HUDEP-2 (cell line): Measurements from ENCODE around the gene TCFL5.

ENCODE experiments used
- DNase-seq, 76 experiments: peaks; one replicate each; lab custom pipeline; 2025; ENCODE audit not compliant: unreplicated experiment in 76 of 76; lab: John Stamatoyannopoulos, UW

TCFL5 gene

GRCh38 chr20:62814060-62814708 lies 47.4 kb downstream of the TCFL5 start:
- DNase-seq = no peak

- DNase-seq = no peak
Observed at GRCh38 chr20:62813588-62813987, 48.0 kb downstream of the TCFL5 start.

GRCh38 chr20:62812907-62813200 lies 48.8 kb downstream of the TCFL5 start:
- DNase-seq = no peak

DNA sequence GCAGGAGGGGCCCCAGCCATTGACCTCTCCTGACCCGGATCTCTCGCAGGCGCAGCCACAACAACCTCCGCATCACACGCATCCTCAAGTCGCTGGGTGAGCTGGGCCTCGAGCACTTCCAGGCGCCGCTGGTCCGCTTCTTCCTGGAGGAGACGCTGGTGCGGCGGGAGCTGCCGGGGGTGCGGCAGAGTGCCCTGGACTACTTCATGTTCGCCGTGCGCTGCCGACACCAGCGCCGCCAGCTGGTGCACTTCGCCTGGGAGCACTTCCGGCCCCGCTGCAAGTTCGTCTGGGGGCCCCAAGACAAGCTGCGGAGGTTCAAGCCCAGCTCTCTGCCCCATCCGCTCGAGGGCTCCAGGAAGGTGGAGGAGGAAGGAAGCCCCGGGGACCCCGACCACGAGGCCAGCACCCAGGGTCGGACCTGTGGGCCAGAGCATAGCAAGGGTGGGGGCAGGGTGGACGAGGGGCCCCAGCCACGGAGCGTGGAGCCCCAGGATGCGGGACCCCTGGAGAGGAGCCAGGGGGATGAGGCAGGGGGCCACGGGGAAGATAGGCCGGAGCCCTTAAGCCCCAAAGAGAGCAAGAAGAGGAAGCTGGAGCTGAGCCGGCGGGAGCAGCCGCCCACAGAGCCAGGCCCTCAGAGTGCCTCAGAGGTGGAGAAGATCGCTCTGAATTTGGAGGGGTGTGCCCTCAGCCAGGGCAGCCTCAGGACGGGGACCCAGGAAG lies 49.3 kb downstream of the TCFL5 start:
- no peak for DNase-seq

DNA sequence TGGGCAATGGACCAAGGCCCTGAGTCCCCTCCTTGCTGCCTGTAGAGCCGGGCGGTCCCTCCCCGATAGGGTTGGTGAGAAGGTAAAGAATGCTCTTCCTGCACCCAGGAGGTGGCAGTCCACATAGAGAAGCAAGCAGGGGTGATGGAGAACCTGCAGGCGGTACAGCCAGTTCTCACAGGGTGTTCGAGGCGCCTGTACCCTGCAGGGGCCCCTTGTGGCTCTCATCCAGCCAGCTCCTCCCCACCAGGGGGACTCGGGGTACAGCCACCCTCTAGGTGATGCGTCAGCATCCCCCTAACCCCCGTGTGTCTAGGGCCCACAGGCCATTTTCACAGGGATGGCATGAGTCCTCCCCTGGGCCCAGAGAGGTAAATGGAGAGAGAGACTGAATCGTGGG lies 49.9 kb downstream of the TCFL5 start:
- no peak for DNase-seq

DNA sequence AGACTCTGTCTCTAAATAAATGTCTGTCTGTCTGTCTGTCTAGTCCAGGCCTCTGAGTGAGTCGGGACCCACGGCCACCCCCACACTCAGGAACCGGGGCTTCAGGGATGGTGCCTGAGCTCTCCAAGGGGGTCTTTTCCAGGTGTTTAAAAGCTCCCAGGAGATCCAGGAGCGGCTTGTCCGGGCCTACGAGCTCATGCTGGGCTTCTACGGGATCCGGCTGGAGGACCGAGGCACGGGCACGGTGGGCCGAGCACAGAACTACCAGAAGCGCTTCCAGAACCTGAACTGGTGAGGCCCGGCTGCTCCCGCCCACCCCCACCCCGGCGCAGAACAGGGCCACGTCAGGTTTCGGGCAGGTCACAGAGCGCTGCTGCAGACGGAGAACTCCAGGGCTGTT lies 50.3 kb downstream of the TCFL5 start:
- no peak for DNase-seq

DNA sequence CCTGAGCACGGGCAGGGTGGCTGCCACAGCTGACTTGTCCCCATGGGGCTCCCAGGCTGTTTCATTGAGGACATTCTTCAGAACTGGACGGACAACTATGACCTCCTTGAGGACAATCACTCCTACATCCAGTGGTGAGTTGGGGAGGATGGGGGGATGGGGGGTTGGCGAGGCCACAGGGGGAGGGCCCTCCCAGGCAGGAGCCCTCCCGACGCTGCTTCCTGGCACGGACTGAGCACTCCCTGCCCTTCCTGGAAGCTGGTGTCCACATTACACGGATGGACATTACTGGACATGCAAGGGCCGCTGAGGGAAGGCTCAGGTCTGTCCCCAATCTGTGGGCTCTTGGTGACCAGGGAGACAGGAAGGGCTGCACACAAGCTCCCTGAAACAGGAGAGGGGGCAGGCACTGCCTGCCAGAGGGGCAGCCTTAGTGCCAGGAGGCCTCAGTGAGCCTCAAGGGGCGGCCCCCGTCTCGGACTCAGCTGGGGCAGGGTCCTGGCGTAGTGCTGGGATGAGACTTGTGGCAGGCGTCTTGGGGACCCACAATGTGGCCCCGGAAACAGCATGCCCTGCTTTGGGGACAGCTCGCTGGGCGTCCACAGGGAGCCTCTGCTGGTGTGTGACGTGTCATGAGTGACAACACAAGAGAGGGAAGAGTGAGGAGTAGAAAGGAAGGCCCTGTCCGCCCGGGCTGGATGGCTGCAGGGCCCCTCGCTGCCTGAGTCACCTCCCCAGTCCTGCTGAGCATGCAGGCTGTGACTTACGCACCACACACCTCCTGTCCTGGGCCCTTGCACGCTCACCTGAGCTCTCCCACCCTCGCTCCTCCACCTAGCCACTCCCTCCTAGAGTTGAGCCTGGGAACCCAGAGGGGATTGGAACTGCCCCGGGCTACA lies 51.8 kb downstream of the TCFL5 start:
- no peak for DNase-seq

DNA sequence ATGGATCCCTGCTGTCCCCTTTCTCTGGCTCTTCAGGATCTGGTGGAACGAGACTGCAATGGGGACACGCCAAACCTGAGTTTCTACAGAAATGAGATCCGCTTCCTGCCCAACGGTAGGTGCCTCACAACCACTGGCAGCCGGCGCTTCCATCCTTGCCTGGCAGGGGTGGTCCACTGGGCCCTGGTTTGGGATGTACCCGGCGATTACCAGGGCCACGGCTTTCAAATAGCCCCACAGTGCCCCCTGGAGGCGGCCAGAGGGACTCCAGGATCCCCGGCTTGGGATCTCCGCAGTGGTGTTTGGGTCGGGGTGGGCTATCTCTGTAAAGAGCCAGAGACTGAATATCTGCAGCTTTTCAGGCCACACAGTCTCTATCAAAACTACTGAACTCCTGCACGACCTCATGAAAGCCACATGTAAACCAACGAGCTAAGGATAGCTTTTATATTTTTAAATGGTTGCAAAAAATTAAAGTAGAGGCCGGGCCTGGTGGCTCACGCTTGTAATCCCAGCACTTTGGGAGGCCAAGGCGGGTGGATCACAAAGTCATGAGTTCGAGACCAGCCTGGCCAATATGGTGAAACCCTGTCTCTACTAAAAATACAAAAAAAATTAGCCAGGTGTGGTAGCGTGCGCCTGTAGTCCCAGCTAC lies 53.3 kb downstream of the TCFL5 start:
- peak in 61 of 76 experiments; percentile 2 to 76 (median 51) for DNase-seq

DNA sequence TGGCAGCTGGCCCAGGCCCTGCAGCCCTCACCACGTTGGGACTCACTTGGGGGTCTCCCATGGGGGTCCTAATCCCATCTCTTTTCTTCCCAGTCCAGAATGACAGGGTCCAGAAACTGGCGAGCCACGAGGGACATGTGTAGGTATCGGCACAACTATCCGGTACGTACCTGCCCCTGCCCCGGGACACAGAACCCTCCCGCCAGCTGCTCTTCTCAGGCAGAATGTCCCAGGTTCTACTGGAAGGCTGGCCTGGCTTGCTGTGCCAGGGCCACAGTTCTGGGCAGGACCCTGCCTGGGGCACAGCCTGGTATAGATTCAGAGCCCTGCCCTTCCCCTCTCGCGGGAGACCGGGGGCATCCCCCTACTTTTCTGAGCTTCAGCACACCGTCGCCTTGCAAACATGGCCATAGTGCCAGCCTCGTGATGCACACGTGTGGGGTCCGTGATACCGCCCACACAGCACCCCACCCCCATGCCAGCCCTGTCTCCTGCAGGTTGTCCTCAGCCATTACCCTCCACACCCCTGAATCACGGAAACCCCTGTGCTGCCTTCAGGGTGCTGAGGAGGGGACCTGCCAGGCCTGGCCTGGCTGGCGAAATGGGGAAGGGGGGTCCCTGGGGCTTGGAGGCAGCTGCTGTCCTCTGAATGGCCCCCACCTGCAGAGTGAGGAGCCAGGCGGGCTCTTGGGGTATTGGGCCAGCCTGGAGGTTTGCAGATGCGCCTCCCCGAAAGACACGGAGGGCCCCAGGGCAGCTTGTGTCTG lies 54.0 kb downstream of the TCFL5 start:
- no peak for DNase-seq

GRCh38 chr20:62806383-62807050 lies 55.1 kb downstream of the TCFL5 start:
- DNase-seq = no peak

DNA sequence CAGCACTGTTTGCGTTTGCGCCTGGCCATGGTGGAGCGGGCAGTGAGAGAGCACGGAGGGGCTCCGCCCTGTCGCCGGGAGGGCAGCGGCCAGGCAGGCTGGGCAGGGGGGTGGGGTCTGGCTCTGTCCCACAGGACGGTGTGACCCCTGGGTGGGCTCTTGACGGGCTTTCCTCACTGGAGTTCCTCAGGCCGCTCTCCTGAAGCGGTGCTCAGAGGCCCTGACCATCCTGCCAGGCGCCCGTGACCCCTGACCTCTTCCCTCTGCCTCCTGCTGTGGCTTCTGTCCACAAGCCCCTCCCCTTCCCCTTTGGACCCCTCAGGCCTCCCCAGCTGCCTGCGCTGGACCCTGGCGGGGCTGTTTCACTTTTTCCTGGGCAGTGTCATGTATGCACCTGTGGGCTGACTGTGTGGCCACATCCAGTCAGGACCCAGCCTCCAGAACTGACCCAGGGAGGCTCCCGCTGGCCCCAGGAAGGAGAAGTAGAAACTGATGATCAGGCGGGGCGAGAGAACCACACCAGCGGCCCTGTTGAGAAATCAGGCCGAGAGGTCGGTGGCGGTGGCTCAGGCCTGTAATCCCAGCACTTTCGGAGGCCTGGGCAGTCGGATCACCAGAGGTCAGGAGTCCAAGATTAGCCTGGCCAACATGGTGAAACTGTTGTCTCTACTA lies 55.8 kb downstream of the TCFL5 start:
- no peak for DNase-seq

GRCh38 chr20:62805155-62805710 lies 56.4 kb downstream of the TCFL5 start:
- DNase-seq = peak in 1 of 76 experiments; percentile 6

- DNase-seq = peak in 34 of 76 experiments; percentile 7 to 50 (median 30)
Observed at GRCh38 chr20:62804627-62805154, 56.9 kb downstream of the TCFL5 start, which contains the start of gene OGFR. Gene OGFR, plus strand, starts transcription at chr20:62804835. Its CDS starts 25 bp downstream, at chr20:62804860.

- peak in 2 of 76 experiments; percentile 36 to 40 for DNase-seq
Observed at GRCh38 chr20:62804021-62804626, 57.5 kb downstream of the TCFL5 start.

DNA sequence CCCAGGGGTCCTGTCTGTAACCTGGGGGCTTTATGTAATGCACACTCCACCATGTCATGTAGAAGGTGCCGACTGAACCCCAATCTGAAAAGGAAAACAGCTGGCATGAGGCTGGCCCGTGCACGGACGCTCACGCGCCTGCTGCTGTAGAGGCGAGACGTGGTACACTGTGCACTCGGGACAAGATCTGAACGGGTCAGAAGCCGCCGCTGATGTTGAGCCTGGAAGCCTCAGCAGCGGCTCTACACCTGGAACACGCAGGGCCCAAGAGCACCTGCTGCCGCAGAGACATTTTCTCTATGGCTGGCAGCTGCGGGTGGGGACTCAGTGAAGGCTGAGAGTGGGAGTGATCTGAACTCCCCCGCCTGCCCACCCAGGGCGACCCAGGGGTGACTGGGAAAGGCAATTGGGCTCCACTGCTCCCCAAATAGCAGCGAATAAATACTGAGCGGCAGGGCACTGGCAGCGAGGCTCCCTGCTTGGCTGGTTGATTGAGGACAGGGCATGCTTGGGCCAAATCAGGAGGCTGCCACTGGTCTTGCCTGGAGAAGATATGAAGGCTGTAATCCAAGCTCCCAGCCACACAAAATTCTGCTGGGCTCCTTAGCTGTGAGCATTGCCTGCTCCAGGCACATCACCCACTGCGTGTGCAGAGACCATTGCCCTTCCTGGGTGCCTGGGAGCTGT lies 59.5 kb downstream of the TCFL5 start:
- DNase-seq = peak in 1 of 76 experiments; percentile 18

GRCh38 chr20:62801284-62802010 lies 60.2 kb downstream of the TCFL5 start:
- DNase-seq = no peak
